SK-N-SH (cell line): ENCODE results near the gene ITGA2. TPM values are rescaled to one million over a fixed set of nuclear protein-coding genes. Genes with fewer than 3 reads are reported as not detected.
A peak's percentile ranks its signal among the peaks of the same experiment; 100 is the strongest.

ENCODE experiments used
- CTCF ChIA-PET: fragments of 300-600, 350-600 bp; formaldehyde crosslinking; extraction: SDS; loops from one replicate; lab custom pipeline; 2021; lab: Yijun Ruan, JAX
- POLR2A ChIA-PET: fragments of 350-600 bp; sonication (Branson Sonifier 250); formaldehyde crosslinking; extraction: SDS; loops from one replicate; lab custom pipeline; 2020; ENCODE audit warnings: antibody characterized with exemption, inconsistent platforms; lab: Yijun Ruan, JAX
- DNase-seq: peaks from one replicate; pipeline ENCODE4 v3.0.0; 2012
- H2AFZ ChIP-seq: fragments of 200-600 bp; sonication (generic); 2 replicates; pipeline ENCODE4 v1.8.1; 2016; ENCODE audit warnings: antibody characterized with exemption, mild to moderate bottlenecking, low read depth
- H3F3A ChIP-seq: fragments of 200-600 bp; sonication (generic); replicated peaks from 2 replicates; pipeline ENCODE3; 2016; ENCODE audit warnings: antibody characterized with exemption, mild to moderate bottlenecking; ENCODE audit not compliant: insufficient read depth
- H3K27ac ChIP-seq, 2 experiments: fragments of 200-500 bp in 1 of 2; fragments of 200-600 bp in 1 of 2; sonication (Bioruptor generic) in 1 of 2; sonication (generic), shearing (Covaris generic) in 1 of 2; 2 replicates each; pipeline versions ENCODE4 v1.5.1 to v1.6.1; 2014 to 2016; ENCODE audit warnings: low read depth in 2 of 2, inconsistent platforms in 1 of 2, low read length in 1 of 2, mild to moderate bottlenecking in 1 of 2, mixed read lengths in 1 of 2
- H3K27me3 ChIP-seq: fragments of 200-600 bp; sonication (generic), shearing (Covaris generic); 2 replicates; pipeline ENCODE4 v1.6.1; 2016; ENCODE audit warnings: mixed run types; ENCODE audit not compliant: insufficient read depth
- H3K36me3 ChIP-seq, 2 experiments: fragments of 200-500 bp in 1 of 2; fragments of 200-600 bp in 1 of 2; sonication (Bioruptor generic) in 1 of 2; sonication (generic) in 1 of 2; replicated peaks in 1 of 2; 2 replicates each; pipeline versions ENCODE3 to v1.5.1; 2014 to 2016; ENCODE audit warnings: low read length in 1 of 2, mild to moderate bottlenecking in 1 of 2; ENCODE audit not compliant: insufficient read depth in 2 of 2, control insufficient read depth in 1 of 2
- H3K4me1 ChIP-seq, 2 experiments: fragments of 200-500 bp in 1 of 2; fragments of 200-600 bp in 1 of 2; sonication (Bioruptor generic) in 1 of 2; sonication (generic), shearing (Covaris generic) in 1 of 2; 2 replicates each; pipeline versions ENCODE4 v1.5.1 to v1.6.1; 2014 to 2016; ENCODE audit warnings: low read depth in 1 of 2, low read length in 1 of 2, mixed run types in 1 of 2; ENCODE audit not compliant: insufficient read depth in 2 of 2, control insufficient read depth in 1 of 2
- H3K4me2 ChIP-seq: fragments of 200-600 bp; sonication (generic), shearing (Covaris generic); 2 replicates; pipeline ENCODE4 v1.6.1; 2017; ENCODE audit warnings: mixed run types
- H3K4me3 ChIP-seq, 2 experiments: fragments of 200-500 bp in 1 of 2; fragments of 200-600 bp in 1 of 2; sonication (Bioruptor generic) in 1 of 2; sonication (generic), shearing (Covaris generic) in 1 of 2; 2 replicates each; pipeline versions ENCODE4 v1.5.1 to v1.8.1; 2014 to 2016; ENCODE audit warnings: low read depth in 2 of 2, inconsistent platforms in 1 of 2, low read length in 1 of 2, mild to moderate bottlenecking in 1 of 2, mixed read lengths in 1 of 2, moderate library complexity in 1 of 2
- H3K79me2 ChIP-seq: fragments of 200-600 bp; sonication (generic); 2 replicates; pipeline ENCODE4 v1.8.1; 2017; ENCODE audit warnings: mild to moderate bottlenecking; ENCODE audit not compliant: insufficient read depth
- H3K9ac ChIP-seq: fragments of 200-600 bp; sonication (generic); 2 replicates; pipeline ENCODE4 v1.6.1; 2017; ENCODE audit warnings: mixed run types
- H3K9me2 ChIP-seq: fragments of 200-600 bp; sonication (generic); 2 replicates; pipeline ENCODE4 v1.6.1; 2017; ENCODE audit warnings: mixed run types
- H3K9me3 ChIP-seq: fragments of 200-600 bp; sonication (generic); 2 replicates; pipeline ENCODE4 v1.6.1; 2017; ENCODE audit warnings: mixed run types, mild to moderate bottlenecking, moderate library complexity
- H4K20me1 ChIP-seq: fragments of 200-600 bp; sonication (generic); 2 replicates; pipeline ENCODE4 v1.6.1; 2017; ENCODE audit warnings: mild to moderate bottlenecking, mixed run types; ENCODE audit not compliant: insufficient read depth
- CHD2 ChIP-seq: fragments of 150-350 bp; IDR thresholded peaks from 2 replicates; pipeline ENCODE4 v1.6.1; 2018; ENCODE audit warnings: low read length; ENCODE audit not compliant: partially characterized antibody
- CTCF ChIP-seq: fragments of 200-600 bp; sonication (generic); IDR thresholded peaks from 2 replicates; pipeline ENCODE4 v1.6.1; 2017; ENCODE audit warnings: antibody characterized with exemption, mild to moderate bottlenecking, moderate library complexity
- FOXJ3 ChIP-seq: sonication (generic); formaldehyde crosslinking; IDR thresholded peaks from 2 replicates; pipeline ENCODE4 v1.5.1; 2020; ENCODE audit warnings: mild to moderate bottlenecking, missing genetic modification reagents
- FOXM1 ChIP-seq: IDR thresholded peaks from 2 replicates; pipeline ENCODE4 v1.4.0; 2012; ENCODE audit warnings: low read depth, mild to moderate bottlenecking
- GABPA ChIP-seq: IDR thresholded peaks from 2 replicates; pipeline ENCODE4 v1.4.0; 2012; ENCODE audit warnings: low read depth, mild to moderate bottlenecking
- GATA2 ChIP-seq: sonication (generic); formaldehyde crosslinking; IDR thresholded peaks from 2 replicates; pipeline ENCODE4 v1.5.0; 2020; ENCODE audit warnings: mild to moderate bottlenecking, missing genetic modification reagents
- POLR2AphosphoS5 ChIP-seq: IDR thresholded peaks from 2 replicates; pipeline ENCODE4 v1.6.1; 2012; ENCODE audit warnings: low read depth, low read length
- RAD21 ChIP-seq: IDR thresholded peaks from 2 replicates; pipeline ENCODE4 v1.6.1; 2012; ENCODE audit warnings: mild to moderate bottlenecking, low read length
- RFX5 ChIP-seq: IDR thresholded peaks from 2 replicates; pipeline ENCODE4 v1.6.1; 2012; ENCODE audit warnings: mild to moderate bottlenecking, improper control_type of control experiment, low read length
- RXRA ChIP-seq: IDR thresholded peaks from 2 replicates; pipeline ENCODE4 v1.4.0; 2012; ENCODE audit warnings: low read depth, mild to moderate bottlenecking, borderline replicate concordance
- SIN3A ChIP-seq: IDR thresholded peaks from 2 replicates; pipeline ENCODE4 v1.6.1; 2012; ENCODE audit warnings: low read depth, mild to moderate bottlenecking, low read length, moderate library complexity, borderline replicate concordance
- SMC3 ChIP-seq: IDR thresholded peaks from 2 replicates; pipeline ENCODE4 v1.6.1; 2012; ENCODE audit warnings: low read depth, low read length, improper control_type of control experiment
- TAF1 ChIP-seq: IDR thresholded peaks from 2 replicates; pipeline ENCODE4 v1.6.1; 2012; ENCODE audit warnings: low read depth, mild to moderate bottlenecking, low read length, moderate library complexity, borderline replicate concordance
- TCF12 ChIP-seq: IDR thresholded peaks from 2 replicates; pipeline ENCODE4 v1.4.0; 2012
- TEAD4 ChIP-seq: IDR thresholded peaks from 2 replicates; pipeline ENCODE4 v1.4.0; 2012; ENCODE audit warnings: mild to moderate bottlenecking, borderline replicate concordance; ENCODE audit not compliant: insufficient read depth
- YY1 ChIP-seq: IDR thresholded peaks from 2 replicates; pipeline ENCODE4 v1.4.0; 2012; ENCODE audit warnings: low read depth, mild to moderate bottlenecking
- WGBS: methylation state at CpG from one replicate; pipeline ENCODE4 v1.1.6; 2017; ENCODE audit warnings: low lambda C conversion rate; 5-methylcytosine and 5-hydroxymethylcytosine counted together
- polyA plus RNA-seq, 3 experiments: library from polyadenylated mRNA; depleted of rRNA; stranded (reverse); fragments of >200 nt; gene quantifications; 2 replicates each; pipeline ENCODE4 v1.2.3, GENCODE V29; 2012
- TF ChIP-seq, protein P1 (sequence below): IDR thresholded peaks from 2 replicates; pipeline ENCODE4 v1.6.1; 2012; ENCODE audit warnings: mild to moderate bottlenecking, low read depth, low read length, moderate library complexity

Gene ITGA2
- polyA plus RNA-seq, 1 of the 3 experiments (the other 2 are of a cell fraction): 38.2 TPM

GRCh38 chr5:53003144-53003543 lies 14.0 kb downstream of the ITGA2 start:
- Histone ChIP-seq H2AFZ (no peak overlapping the region), H4K20me1 (no peaks in the 10 kb centered on the region), H3K9me3 (no peaks in the 10 kb centered on the region), H3K27me3 (no peaks in the 10 kb centered on the region), H3K27ac (peak overlapping the region in 1 of 2 experiments; percentile 67; a peak in 2 of 4 replicates), H3F3A (peaks cover 81% of the 10 kb centered on the region), H3K9me2 (no peaks in the 10 kb centered on the region), H3K79me2 (peaks cover 100% of the 10 kb centered on the region), H3K4me2 (0 out of 2 replicates have a peak overlapping the region, but pooled peaks have one; percentile 1), H3K4me1 (peaks cover 0 to 59% of the 10 kb centered on the region in 2 experiments; a peak in 3 of 4 replicates), H3K4me3 (no peak overlapping the region), H3K36me3 (peaks cover 4 to 57% of the 10 kb centered on the region in 2 experiments), H3K9ac (no peak overlapping the region)
- TF ChIP-seq SMC3 (no peak), RXRA (no peak), RAD21 (no peak), CHD2 (no peak), GABPA (no peak), CTCF (no peak), RFX5 (no peak), POLR2AphosphoS5 (no peak), SIN3A (no peak), TAF1 (no peak)
- DNase-seq: no peak
- CTCF ChIA-PET: interaction anchor here (0.8 to 1.0 kb wide), 2 partner anchors 9 to 92 kb away, joined by 3 read pairs; no protein-coding TSS in a partner anchor
- POLR2A ChIA-PET: no interaction called here
- 56% methylated on average over 1 of the region's 1 CpG for WGBS

GRCh38 chr5:53006911-53007890 lies 18.0 kb downstream of the ITGA2 start:
- H2AFZ ChIP-seq: no peak overlapping the region
- DNase-seq: no peak
- peaks cover 0 to 55% of the 10 kb centered on the region in 2 experiments; a peak in 3 of 4 replicates for H3K4me1 ChIP-seq
- H3K27me3 ChIP-seq: no peaks in the 10 kb centered on the region
- H3K4me2 ChIP-seq: peak overlapping the region; percentile 24; the same call in 1 of the 2 replicates
- H3K9ac ChIP-seq: peak overlapping the region; percentile 27; the same call in 1 of the 2 replicates
- POLR2A ChIA-PET: no interaction called here
- H3K36me3 ChIP-seq: peaks cover 0 to 54% of the 10 kb centered on the region in 2 experiments
- no peaks in the 10 kb centered on the region for H3K9me3 ChIP-seq
- H4K20me1 ChIP-seq: no peaks in the 10 kb centered on the region
- H3K79me2 ChIP-seq: peaks cover 99% of the 10 kb centered on the region
- peaks cover 78% of the 10 kb centered on the region for H3F3A ChIP-seq
- CTCF ChIA-PET: no interaction called here
- H3K9me2 ChIP-seq: no peaks in the 10 kb centered on the region
- no peak overlapping the region for H3K4me3 ChIP-seq
- H3K27ac ChIP-seq: peak overlapping the region; percentile 30 to 67
- 57% methylated on average over 4 of the region's 4 CpGs for WGBS
- TF ChIP-seq RXRA (no peak), TEAD4 (no peak), FOXJ3 (no peak), GATA2 (no peak), TCF12 (no peak), FOXM1 (no peak), YY1 (no peak), CTCF (no peak)
- TF ChIP-seq, protein P1, sequence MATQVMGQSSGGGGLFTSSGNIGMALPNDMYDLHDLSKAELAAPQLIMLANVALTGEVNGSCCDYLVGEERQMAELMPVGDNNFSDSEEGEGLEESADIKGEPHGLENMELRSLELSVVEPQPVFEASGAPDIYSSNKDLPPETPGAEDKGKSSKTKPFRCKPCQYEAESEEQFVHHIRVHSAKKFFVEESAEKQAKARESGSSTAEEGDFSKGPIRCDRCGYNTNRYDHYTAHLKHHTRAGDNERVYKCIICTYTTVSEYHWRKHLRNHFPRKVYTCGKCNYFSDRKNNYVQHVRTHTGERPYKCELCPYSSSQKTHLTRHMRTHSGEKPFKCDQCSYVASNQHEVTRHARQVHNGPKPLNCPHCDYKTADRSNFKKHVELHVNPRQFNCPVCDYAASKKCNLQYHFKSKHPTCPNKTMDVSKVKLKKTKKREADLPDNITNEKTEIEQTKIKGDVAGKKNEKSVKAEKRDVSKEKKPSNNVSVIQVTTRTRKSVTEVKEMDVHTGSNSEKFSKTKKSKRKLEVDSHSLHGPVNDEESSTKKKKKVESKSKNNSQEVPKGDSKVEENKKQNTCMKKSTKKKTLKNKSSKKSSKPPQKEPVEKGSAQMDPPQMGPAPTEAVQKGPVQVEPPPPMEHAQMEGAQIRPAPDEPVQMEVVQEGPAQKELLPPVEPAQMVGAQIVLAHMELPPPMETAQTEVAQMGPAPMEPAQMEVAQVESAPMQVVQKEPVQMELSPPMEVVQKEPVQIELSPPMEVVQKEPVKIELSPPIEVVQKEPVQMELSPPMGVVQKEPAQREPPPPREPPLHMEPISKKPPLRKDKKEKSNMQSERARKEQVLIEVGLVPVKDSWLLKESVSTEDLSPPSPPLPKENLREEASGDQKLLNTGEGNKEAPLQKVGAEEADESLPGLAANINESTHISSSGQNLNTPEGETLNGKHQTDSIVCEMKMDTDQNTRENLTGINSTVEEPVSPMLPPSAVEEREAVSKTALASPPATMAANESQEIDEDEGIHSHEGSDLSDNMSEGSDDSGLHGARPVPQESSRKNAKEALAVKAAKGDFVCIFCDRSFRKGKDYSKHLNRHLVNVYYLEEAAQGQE: no peak
